GM23248 (cell line): Measurements from ENCODE around the gene LRP2BP.

Source experiments
- EZH2 ChIP-seq: fragments of 200-600 bp; sonication (generic); IDR thresholded peaks from 2 replicates; pipeline ENCODE4 v1.6.1; 2018; ENCODE audit warnings: antibody characterized with exemption, mild to moderate bottlenecking; ENCODE audit not compliant: insufficient read depth, poor library complexity, severe bottlenecking
- EZH2phosphoT487 ChIP-seq: fragments of 200-600 bp; sonication (generic); IDR thresholded peaks from 2 replicates; pipeline ENCODE4 v1.6.1; 2018; ENCODE audit warnings: antibody characterized with exemption, moderate library complexity, mild to moderate bottlenecking, low read depth; ENCODE audit not compliant: insufficient read depth

GRCh38 chr4:185404031-185404430, 8.3 kb upstream of the LRP2BP start:
- TF ChIP-seq EZH2 (no peak), EZH2phosphoT487 (no peak)
